ENCODE results near the gene OSMR. TPM values are rescaled to one million over a fixed set of nuclear protein-coding genes. Genes with fewer than 3 reads are reported as not detected.

The OSMR gene
- total RNA-seq, 1 donor from 2014 or later = 0.04 TPM

DNA sequence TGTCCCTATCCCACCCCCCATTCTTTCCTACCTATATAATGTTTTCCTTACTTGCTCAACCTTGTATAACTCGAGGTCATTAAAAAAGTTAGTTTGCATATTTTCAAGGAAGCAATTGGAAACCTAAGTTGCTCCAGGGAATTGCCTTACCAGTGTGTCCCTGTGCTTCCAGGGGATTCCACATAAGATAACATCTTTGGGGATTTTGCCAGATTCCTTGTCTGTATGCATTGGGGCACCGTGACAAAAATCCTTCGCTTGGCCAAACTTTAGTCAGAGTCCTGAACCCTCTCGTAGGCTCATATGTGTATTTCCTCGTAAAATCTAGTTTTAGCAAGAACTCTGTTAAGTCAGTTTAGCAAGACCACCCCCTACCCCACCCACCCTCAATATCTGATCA lies 14.7 kb upstream of the OSMR start:
- DNase-seq (no peak), ATAC-seq (ENCODE audit: low read depth) (no peak)
- POLR2A ChIA-PET = no interaction called here
- no peaks in the 10 kb centered on the region for H3K9me3 Mint-ChIP-seq
- intact Hi-C loops (cut with micrococcal nuclease) = loop anchor here (5.0 kb wide), 1 partner anchor 251 kb away; no protein-coding TSS in a partner anchor
- H3K4me1 Mint-ChIP-seq = no peaks in the 10 kb centered on the region
- no peaks in the 10 kb centered on the region for H3K36me3 Mint-ChIP-seq (ENCODE audit: low read depth)
- H3K27ac Mint-ChIP-seq = no peak overlapping the region
- TF ChIP-seq CTCF (IDR thresholded peaks at IDR 0.05) = no peak
- peaks cover 10% of the 10 kb centered on the region for H3K27me3 Mint-ChIP-seq
- CTCF ChIA-PET = no interaction called here
- H3K4me3 Mint-ChIP-seq = no peak overlapping the region

- Mint-ChIP-seq H3K27ac (no peak overlapping the region), H3K27me3 (peaks cover 8% of the 10 kb centered on the region), H3K4me3 (no peak overlapping the region), H3K4me1 (no peaks in the 10 kb centered on the region), H3K9me3 (no peaks in the 10 kb centered on the region), H3K36me3 (ENCODE audit: low read depth) (no peaks in the 10 kb centered on the region)
- CTCF ChIA-PET = no interaction called here
- POLR2A ChIA-PET = no interaction called here
- DNase-seq = no peak
- no peak for TF ChIP-seq CTCF (IDR thresholded peaks at IDR 0.05)
- intact Hi-C loops (cut with micrococcal nuclease) = loop anchor here (5.0 kb wide), 1 partner anchor 250 kb away; no protein-coding TSS in a partner anchor
- no peak for ATAC-seq (ENCODE audit: low read depth)
Measured at GRCh38 chr5:38831909-38832308, 13.9 kb upstream of the OSMR start.

DNA sequence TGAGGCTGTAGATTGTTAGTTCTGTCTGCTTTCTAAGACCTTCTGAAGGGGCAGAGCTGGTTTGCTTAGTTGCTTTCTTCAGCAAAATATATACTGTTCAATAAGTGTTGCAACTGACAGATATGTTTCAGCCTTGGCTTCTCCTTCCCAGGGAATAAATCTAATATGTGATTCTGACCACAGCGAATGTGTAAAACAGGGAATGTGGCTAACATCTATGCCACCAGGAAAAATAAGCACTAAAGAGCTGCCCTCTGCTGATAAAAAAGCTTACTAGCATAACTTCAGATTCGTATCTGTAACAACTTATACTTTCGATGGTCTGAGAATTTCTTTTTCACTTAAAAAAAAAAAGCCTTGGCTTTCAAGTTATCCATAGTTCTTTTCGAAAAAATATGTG lies 13.0 kb upstream of the OSMR start:
- intact Hi-C loops (cut with micrococcal nuclease) = loop anchor here (5.0 kb wide), 1 partner anchor 249 kb away; no protein-coding TSS in a partner anchor
- Mint-ChIP-seq H3K4me1 (no peaks in the 10 kb centered on the region), H3K4me3 (no peak overlapping the region), H3K36me3 (ENCODE audit: low read depth) (no peaks in the 10 kb centered on the region), H3K9me3 (no peaks in the 10 kb centered on the region), H3K27ac (no peak overlapping the region), H3K27me3 (peaks cover 7% of the 10 kb centered on the region)
- no peak for ATAC-seq (ENCODE audit: low read depth)
- DNase-seq = no peak
- ChIA-PET CTCF (no interaction called here), POLR2A (no interaction called here)
- no peak for TF ChIP-seq CTCF (IDR thresholded peaks at IDR 0.05)

DNA sequence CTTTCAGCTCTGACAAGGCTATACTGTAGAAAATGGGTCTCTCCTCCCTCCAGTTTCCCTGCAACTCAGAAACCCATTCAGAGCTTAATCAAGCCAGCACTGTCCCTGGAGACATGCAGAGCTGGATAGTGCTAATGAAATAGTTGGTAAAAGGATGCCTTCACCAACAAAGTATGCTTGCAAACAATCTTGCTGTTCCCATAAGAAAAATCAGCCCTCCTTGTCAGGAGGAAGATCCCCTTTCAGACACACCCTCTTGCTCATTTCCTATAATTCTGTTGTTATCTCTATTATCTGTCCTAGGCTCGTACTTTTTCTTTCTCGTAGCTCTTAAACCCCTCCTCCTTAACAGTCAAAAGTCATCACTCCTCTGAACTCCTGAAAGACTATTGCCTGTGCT lies 9.9 kb upstream of the OSMR start:
- POLR2A ChIA-PET = no interaction called here
- Mint-ChIP-seq H3K4me3 (no peak overlapping the region), H3K9me3 (no peaks in the 10 kb centered on the region), H3K36me3 (ENCODE audit: low read depth) (no peaks in the 10 kb centered on the region), H3K27ac (no peak overlapping the region), H3K4me1 (no peaks in the 10 kb centered on the region), H3K27me3 (peaks cover 9% of the 10 kb centered on the region)
- ATAC-seq (ENCODE audit: low read depth) (no peak), DNase-seq (no peak)
- CTCF ChIA-PET = no interaction called here
- intact Hi-C loops (cut with micrococcal nuclease) = no loop called here
- no peak for TF ChIP-seq CTCF (IDR thresholded peaks at IDR 0.05)

GRCh38 chr5:38837416-38837815 lies 8.4 kb upstream of the OSMR start:
- intact Hi-C loops (cut with micrococcal nuclease) = no loop called here
- Mint-ChIP-seq H3K36me3 (ENCODE audit: low read depth) (no peaks in the 10 kb centered on the region), H3K4me1 (no peaks in the 10 kb centered on the region), H3K27me3 (peaks cover 10% of the 10 kb centered on the region), H3K4me3 (no peak overlapping the region), H3K27ac (no peak overlapping the region), H3K9me3 (no peaks in the 10 kb centered on the region)
- TF ChIP-seq CTCF (IDR thresholded peaks at IDR 0.05) = no peak
- DNase-seq (no peak), ATAC-seq (ENCODE audit: low read depth) (no peak)
- CTCF ChIA-PET = no interaction called here
- POLR2A ChIA-PET = no interaction called here

Data from activated B cell treated with CpG ODN at 0.5 μM for 24 hours (primary cell).